Lower lobe of right lung (tissue), 2 donors: Measurements from ENCODE around the gene KIAA0513. TPM values are rescaled to one million over a fixed set of nuclear protein-coding genes. Genes with fewer than 3 reads are reported as not detected.

Experiments
- ATAC-seq, 2 donors: fragments of 200-7000 bp; cut with Tn5 transposase; one replicate each; pipeline ENCODE4 v1.9.1; 2020 to 2022; ENCODE audit warnings: mild to moderate bottlenecking in 2 of 2, moderate library complexity in 2 of 2
- DNase-seq: peaks from one replicate; pipeline ENCODE4 v3.0.0-alpha.2; 2020
- H3K27ac ChIP-seq: fragments of 200-600 bp; one replicate; pipeline ENCODE4 v1.8.0; 2022
- H3K27me3 ChIP-seq: fragments of 200-600 bp; one replicate; pipeline ENCODE4 v1.8.0; 2022; ENCODE audit warnings: low read depth
- H3K36me3 ChIP-seq: fragments of 200-600 bp; one replicate; pipeline ENCODE4 v1.8.0; 2022; ENCODE audit warnings: mild to moderate bottlenecking
- H3K4me1 ChIP-seq: fragments of 200-600 bp; one replicate; pipeline ENCODE4 v1.8.0; 2022
- H3K4me3 ChIP-seq: fragments of 200-600 bp; one replicate; pipeline ENCODE4 v1.8.0; 2022; ENCODE audit warnings: mild to moderate bottlenecking
- H3K9me3 ChIP-seq: fragments of 200-600 bp; one replicate; pipeline ENCODE4 v1.8.0; 2022
- intact Hi-C: fragments of 100-400 bp; cut with DNase I; formaldehyde crosslinking; loops from one replicate; pipeline ENCODE4 v1.11.0; 2022
- total RNA-seq: library from RNA; stranded (reverse); fragmentation: NEBNext Ultra II Directional; extraction: Animal tissue kit (Norgen Biotek cat#: 25700); gene quantifications from one replicate; pipeline ENCODE4 v1.2.1, GENCODE V29; 2021
- TF ChIP-seq, protein P1 (sequence below): fragments of 200-600 bp; IDR thresholded peaks from one replicate; pipeline ENCODE4 v1.8.0; 2022; ENCODE audit warnings: antibody characterized with exemption, mild to moderate bottlenecking
- donor health status: DM: no; HTN: yes; CAD: no; lungs with severe emphysema.

The KIAA0513 gene
- total RNA-seq, 1 donor from 2014 or later: 31.1 TPM

DNA sequence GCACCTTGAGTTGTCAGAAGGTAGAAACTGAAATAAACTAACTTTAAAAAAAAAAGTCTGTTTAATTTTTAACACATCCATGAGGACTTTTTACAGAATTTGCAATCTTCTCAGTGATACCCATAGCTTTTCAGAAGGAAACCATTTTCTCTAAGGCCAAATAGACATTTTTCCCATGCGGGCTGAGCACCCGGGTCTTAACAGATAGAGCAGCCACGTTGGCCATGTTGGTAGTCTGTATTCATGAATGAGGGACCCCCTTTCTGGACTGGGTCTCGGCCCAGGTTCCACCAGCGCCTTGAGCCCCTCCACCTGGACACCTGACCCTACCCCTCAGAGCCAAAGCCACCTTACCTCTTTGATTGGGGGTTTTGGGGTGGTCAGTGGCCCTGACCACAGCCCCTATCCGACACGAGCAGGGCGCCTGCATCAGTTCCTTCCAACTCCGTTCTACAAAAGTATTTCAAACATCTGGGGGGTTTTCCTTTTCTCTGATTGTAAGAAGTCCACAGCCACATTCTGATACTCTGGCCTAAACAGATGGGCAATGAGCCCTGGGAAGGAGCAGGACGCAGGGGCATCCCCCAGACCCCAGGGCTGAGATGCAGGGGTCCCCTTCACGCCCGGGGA lies 66.7 kb downstream of the KIAA0513 start:
- ATAC-seq (no peak), DNase-seq (no peak)

DNA sequence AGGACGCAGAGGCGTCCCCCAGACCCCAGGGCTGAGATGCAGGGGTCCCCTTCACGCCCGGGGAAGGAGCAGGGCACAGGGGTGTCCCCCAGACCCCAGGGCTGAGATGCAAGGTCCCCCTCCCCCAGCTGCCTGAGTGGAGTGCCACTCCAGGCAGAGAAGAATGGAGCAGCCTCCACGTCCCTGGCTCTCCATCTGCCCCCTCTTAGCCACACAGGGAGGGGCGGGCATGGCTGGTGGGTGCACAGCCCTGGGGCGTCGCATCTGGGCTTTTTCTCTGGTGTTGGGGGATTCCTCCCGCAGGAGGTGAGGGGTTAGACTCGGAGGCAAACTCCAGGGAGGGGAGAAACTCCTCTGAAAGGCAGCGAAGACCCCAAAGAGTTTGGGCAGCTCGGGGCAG lies 67.2 kb downstream of the KIAA0513 start:
- H3K27me3 ChIP-seq: peaks cover 5% of the 10 kb centered on the region
- H3K4me3 ChIP-seq: no peak overlapping the region
- no peak for DNase-seq
- ATAC-seq: no peak
- H3K9me3 ChIP-seq: no peaks in the 10 kb centered on the region
- H3K27ac ChIP-seq: no peak overlapping the region
- H3K36me3 ChIP-seq: no peaks in the 10 kb centered on the region
- TF ChIP-seq, protein P1, sequence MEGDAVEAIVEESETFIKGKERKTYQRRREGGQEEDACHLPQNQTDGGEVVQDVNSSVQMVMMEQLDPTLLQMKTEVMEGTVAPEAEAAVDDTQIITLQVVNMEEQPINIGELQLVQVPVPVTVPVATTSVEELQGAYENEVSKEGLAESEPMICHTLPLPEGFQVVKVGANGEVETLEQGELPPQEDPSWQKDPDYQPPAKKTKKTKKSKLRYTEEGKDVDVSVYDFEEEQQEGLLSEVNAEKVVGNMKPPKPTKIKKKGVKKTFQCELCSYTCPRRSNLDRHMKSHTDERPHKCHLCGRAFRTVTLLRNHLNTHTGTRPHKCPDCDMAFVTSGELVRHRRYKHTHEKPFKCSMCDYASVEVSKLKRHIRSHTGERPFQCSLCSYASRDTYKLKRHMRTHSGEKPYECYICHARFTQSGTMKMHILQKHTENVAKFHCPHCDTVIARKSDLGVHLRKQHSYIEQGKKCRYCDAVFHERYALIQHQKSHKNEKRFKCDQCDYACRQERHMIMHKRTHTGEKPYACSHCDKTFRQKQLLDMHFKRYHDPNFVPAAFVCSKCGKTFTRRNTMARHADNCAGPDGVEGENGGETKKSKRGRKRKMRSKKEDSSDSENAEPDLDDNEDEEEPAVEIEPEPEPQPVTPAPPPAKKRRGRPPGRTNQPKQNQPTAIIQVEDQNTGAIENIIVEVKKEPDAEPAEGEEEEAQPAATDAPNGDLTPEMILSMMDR: no peak
- H3K4me1 ChIP-seq: peaks cover 17% of the 10 kb centered on the region
- intact Hi-C loops: no loop called here

More for the DNA sequence above, 66.7 kb downstream of the KIAA0513 start:
- H3K36me3 ChIP-seq: no peaks in the 10 kb centered on the region
- no peak overlapping the region for H3K27ac ChIP-seq
- TF ChIP-seq, protein P1: no peak
- H3K4me3 ChIP-seq: no peak overlapping the region
- H3K27me3 ChIP-seq: peaks cover 5% of the 10 kb centered on the region
- H3K9me3 ChIP-seq: no peaks in the 10 kb centered on the region
- intact Hi-C loops: no loop called here
- H3K4me1 ChIP-seq: peaks cover 22% of the 10 kb centered on the region

DNA sequence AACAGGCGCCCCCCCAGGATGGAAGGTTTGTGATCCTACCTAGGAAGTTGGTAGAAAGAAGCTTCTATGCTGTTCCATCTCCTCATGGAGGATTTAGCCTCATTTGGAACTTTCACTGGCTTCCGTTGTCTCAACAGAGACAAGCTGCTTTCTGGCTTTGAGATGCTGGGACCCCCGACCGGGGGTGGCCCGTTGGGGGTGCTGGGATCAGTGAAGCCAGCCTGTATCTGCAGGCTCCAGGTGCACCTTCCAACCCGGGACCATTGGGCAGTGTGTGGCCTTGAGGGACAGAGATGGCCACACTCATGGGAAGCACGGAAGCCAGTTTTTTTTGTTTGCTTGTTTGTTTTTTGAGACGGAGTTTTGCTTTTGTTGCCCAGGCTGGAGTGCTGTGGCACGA lies 69.3 kb downstream of the KIAA0513 start:
- H3K36me3 ChIP-seq: no peaks in the 10 kb centered on the region
- no peaks in the 10 kb centered on the region for H3K4me1 ChIP-seq
- H3K27me3 ChIP-seq: peaks cover 5% of the 10 kb centered on the region
- DNase-seq (no peak), ATAC-seq (no peak)
- H3K4me3 ChIP-seq: no peak overlapping the region
- TF ChIP-seq, protein P1: no peak
- no peak overlapping the region for H3K27ac ChIP-seq
- intact Hi-C loops: no loop called here
- H3K9me3 ChIP-seq: no peaks in the 10 kb centered on the region

DNA sequence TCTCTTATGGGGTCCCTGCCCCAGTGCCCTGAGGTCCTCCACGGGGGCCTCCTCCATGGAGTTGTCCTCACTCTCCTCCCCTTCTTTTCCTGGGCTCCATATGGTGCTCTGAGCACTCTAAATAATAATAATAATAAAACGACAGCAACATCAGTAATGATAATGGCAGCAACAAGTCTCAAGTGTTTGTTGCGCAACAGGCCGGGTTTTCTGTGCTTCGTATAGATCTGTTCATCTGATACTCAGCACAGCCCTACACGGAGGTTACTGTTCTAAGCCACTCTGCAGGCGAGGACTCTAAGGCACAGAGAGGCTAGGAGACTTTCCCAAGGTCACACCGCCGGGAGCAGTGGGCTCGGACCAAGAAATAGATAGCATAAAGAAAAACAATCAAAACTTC lies 71.0 kb downstream of the KIAA0513 start:
- TF ChIP-seq, protein P1: no peak
- Histone ChIP-seq H3K36me3 (no peaks in the 10 kb centered on the region), H3K4me3 (no peak overlapping the region), H3K27me3 (peaks cover 5% of the 10 kb centered on the region), H3K4me1 (no peaks in the 10 kb centered on the region), H3K27ac (no peak overlapping the region), H3K9me3 (no peaks in the 10 kb centered on the region)
- ATAC-seq: no peak
- no peak for DNase-seq
- intact Hi-C loops: no loop called here

DNA sequence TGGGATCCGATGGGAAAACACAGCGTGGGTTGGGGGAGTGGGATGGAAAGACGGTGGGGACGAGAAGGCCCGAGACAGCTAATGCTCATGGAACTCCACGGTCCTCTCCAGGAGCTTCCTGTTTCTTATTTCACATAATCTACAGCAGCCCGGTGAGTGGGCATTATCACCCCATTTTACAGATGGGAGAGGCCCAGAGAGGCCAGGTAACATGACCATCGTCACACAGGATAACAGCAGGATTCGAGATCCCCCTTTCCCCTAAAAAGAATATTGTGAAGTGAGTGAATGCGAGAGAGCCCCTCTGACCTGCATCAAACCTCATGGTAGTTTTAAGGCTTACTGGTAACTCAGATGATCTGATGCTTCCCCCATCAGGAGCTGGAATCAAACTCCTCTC lies 72.7 kb downstream of the KIAA0513 start:
- intact Hi-C loops: no loop called here
- Histone ChIP-seq H3K9me3 (no peaks in the 10 kb centered on the region), H3K4me1 (peaks cover 7% of the 10 kb centered on the region), H3K27me3 (peaks cover 5% of the 10 kb centered on the region), H3K36me3 (no peaks in the 10 kb centered on the region), H3K4me3 (no peak overlapping the region), H3K27ac (no peak overlapping the region)
- no peak for DNase-seq
- ATAC-seq: no peak
- TF ChIP-seq, protein P1: no peak
